PC-3 (cell line): ENCODE data around the gene HAP1.

Experiments
- EZH2phosphoT487 ChIP-seq: fragments of 300-600 bp; sonication (generic); IDR thresholded peaks from 2 replicates; pipeline ENCODE4 v1.6.1; 2018; ENCODE audit warnings: mild to moderate bottlenecking, antibody characterized with exemption, low read length, borderline replicate concordance
- TF ChIP-seq, protein P1 (sequence below): fragments of 300-600 bp; sonication (generic); conservative IDR thresholded peaks from 2 replicates; pipeline ENCODE4 v1.5.1; 2017; ENCODE audit warnings: antibody characterized with exemption, low read depth, mild to moderate bottlenecking, low read length

- TF ChIP-seq, protein P1, sequence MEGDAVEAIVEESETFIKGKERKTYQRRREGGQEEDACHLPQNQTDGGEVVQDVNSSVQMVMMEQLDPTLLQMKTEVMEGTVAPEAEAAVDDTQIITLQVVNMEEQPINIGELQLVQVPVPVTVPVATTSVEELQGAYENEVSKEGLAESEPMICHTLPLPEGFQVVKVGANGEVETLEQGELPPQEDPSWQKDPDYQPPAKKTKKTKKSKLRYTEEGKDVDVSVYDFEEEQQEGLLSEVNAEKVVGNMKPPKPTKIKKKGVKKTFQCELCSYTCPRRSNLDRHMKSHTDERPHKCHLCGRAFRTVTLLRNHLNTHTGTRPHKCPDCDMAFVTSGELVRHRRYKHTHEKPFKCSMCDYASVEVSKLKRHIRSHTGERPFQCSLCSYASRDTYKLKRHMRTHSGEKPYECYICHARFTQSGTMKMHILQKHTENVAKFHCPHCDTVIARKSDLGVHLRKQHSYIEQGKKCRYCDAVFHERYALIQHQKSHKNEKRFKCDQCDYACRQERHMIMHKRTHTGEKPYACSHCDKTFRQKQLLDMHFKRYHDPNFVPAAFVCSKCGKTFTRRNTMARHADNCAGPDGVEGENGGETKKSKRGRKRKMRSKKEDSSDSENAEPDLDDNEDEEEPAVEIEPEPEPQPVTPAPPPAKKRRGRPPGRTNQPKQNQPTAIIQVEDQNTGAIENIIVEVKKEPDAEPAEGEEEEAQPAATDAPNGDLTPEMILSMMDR, result no peak
- no peak for TF ChIP-seq EZH2phosphoT487
Observed at GRCh38 chr17:41741709-41742108, 7.3 kb upstream of the HAP1 start.
